Medulla oblongata (tissue), 1 donor: Measurements from ENCODE around the gene PIGQ.

ENCODE experiments used
- DNase-seq: peaks from one replicate; pipeline ENCODE4 v3.0.0-alpha.2; 2015; ENCODE audit errors: extremely low spot score

The PIGQ gene

DNA sequence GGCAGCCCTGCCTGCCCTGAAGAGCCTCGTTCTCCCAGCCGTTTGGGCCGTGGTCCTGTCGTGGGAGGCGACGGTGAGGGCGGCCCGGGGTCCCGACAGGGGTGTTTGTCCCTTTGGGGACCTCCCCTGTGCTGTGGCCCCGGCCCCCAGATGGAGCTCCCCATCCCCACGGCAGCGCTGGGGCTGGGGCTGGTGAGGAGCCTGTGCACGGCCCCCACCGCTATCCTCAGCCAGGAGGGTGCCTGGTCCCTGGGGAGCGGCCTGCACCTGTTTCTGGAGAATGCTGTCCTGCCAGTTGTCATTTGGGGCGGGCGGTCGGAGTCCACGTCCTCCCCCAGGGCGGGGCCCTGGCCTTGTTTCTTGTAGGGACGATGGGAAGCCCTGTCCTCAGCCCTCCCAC lies 35.6 kb upstream of the PIGQ start:
- DNase-seq: no peak

DNA sequence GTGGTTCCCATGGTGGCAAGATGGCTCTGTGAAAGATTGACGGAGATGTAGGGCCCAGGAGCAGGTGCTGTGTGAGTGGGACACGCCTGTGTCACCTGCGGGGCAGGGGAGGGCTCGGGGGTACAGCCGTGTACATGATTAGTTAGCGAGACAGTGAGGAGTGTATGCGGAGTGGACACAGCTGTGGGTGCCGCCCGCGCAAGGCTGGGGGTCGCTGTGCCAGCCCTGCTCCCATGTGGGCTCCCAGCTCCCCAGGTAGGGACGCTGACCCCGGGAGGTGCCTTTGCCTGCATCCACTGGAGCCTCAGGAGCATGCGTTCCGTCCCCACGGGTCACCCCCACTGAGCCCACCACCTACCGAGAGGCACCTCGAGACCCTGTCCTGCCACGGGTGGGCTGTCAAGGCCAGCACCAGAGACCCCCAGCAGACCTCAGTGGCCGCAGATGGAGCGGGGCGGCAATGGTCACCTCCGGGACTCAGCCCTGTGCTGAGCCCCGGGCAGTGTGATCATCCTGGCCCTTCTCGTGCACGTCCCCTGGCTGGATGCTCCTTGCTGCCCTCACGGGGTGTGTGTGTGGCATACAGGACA lies 34.8 kb upstream of the PIGQ start:
- DNase-seq: no peak

DNA sequence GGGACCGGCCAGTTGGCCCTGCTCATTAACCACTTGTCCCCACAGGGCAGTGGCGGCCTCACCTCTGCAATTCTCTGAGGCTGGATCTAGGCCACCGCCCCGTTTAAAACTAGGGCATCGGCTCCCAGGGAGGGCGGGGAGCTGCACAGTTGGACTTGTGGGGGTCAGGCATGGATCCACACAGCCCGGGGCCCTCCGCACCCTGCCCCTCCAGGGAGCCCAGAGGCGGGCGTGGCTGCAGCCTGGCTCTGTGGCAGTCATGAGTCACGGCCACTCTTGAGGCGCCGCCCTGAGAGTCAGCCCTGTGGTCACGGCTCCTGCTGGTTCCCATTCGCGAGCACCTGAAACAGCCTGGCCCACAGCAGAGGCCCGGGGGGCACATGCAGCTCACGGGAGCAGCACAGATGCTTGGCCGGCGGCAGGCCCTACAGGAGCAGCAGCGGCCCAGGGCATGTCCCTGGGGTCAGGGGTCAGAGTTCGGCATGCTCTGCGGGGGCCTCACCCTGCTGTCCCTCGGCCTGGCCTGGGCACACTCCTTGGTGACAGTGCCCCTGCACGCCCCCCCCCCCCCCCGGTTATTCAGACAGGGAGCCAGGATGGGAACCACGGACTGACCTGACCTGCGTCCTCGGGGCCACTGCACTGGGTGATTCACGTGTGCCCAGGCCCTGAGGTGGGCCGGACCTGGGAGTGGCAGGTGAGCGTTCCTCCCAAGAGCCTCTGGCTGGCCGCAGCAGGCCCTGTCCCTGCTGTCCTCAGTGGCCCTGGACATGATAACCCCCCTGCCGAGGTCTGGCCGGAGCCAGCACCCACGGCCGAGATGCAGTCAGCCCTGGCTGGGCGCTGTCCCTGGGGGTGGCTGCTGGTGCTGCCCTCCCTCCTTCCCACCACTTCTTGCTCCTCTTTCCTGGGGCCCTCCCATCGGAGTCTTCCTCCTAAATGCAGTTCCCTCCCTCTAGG lies 34.0 kb upstream of the PIGQ start:
- DNase-seq: no peak

DNA sequence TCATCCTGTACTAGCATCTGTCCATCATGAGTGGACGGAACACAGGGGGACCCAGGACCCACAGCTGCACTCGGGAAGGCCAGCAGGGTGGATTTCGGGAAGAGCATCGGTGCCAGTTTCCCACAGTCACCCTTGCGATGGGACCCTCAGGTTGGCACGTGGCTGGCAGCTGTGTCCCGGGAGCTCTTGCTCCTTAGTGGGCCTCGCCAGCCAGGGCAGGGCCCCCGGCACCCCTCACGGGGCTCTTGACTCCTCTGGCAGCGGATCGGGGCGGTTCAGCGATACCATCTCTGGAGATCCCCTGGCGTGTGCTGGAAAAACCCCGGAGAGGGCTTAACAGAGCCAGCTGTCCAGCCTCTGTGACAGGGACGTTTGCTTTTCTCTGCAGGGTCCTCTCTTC lies 33.0 kb upstream of the PIGQ start:
- DNase-seq: no peak

DNA sequence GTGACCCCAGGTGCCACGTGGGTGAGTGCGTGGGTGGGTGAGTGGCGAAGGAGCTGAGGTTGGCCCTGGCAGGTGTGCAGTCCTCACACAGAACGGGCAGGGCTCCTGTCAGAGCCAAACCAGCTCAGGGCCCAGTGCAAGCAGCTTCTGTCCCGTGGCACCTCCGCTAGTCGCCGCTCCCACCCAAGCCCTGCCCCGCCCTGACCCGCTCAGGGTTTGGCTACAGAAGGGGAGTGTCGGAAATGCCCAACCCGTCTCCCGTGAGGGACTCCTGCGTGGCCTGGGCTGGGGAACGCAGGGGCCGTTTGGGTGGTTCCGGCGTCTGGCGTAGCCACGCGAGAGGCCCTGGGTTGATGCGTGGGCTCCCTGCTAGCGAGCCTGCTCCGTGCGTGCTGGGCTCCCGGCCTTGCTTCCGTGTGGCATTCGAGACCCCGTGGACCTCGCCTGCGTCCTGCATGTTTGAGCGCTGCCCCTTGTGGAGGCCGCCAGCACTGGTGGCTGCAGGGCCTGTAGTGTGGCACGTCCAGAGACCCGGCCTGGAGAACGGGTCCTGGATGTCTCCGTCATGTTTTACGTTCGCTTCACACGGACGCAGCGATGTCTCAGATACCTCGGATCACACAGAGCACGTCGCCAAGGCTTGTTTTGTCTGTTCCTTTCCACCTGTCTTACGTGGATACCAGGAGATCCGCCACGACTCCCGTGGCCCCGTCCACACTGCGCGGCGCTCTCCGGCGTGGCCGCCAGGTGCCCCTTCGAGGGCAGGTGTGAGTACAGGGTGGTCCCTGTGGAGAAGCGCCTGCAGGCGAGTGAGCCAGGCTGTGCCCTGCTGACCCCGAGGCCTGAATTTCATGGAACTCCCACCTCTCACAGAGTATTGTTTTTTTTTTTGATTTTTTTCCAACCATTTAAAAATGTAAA lies 32.1 kb upstream of the PIGQ start:
- DNase-seq: no peak

DNA sequence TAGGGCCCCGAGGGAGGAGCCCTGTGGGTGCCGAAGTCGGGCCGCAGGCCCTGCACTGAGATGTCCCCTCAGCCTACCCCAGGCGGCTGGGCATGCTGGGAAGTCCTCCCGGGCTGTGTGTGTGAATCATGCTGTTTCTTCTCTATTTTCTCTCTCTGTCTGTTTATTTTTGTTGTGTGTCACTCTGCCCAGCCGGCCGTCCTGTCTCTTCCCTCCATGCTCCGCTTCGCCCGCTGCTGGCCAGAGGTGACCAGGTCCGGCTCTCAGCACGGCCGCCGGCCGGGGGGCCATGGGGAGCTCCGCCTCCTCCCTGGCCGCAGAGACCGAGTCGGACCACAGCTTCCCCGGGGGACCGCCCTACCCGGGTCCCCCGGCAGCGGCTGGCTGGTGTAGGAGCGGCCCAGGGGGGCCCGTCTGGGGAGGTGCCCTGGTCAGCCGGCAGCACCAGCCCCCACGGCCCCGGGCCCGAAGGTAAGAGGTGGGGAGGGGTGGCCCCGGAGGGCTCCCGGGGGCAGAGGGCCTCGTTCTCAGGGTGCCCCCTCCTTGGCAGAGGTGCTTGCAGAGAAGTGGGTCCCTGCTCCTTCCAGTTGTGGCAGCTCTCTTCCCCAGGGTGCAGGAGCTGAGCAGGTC lies 29.8 kb upstream of the PIGQ start:
- no peak for DNase-seq

DNA sequence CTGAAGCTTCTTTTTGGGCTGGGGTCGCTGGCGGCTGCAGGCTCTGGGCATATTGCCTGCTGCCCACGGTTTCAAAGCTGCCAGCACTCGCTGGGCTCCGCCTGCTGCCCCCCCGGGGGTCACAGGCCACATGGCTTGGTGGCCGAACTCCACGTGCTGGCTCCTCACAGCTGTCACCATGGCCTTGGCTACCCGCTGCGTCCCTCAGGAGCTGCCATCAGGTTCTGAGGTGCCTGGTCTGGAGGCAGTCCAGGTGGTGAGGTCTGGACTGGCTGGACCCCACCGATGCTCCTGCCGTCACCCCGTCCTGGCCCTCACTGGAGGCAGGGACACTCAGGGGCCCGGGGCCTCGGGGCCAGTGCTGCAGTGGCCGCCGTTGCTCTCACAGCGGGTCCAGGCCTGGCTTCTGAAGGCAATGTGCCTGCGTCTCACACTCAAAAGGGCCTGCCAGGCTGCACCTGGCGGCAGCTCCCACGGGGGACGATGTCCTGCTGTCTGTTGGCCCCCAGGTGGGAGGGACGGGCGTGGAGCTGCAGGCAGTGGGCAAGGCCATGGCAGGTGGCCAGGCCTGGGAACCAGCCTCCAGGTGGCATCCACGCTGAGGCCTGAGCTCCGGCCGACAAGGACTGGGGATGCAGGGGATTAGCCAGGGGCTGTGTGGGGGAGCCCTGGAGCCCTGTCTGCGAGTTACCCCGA lies 29.0 kb upstream of the PIGQ start:
- no peak for DNase-seq

DNA sequence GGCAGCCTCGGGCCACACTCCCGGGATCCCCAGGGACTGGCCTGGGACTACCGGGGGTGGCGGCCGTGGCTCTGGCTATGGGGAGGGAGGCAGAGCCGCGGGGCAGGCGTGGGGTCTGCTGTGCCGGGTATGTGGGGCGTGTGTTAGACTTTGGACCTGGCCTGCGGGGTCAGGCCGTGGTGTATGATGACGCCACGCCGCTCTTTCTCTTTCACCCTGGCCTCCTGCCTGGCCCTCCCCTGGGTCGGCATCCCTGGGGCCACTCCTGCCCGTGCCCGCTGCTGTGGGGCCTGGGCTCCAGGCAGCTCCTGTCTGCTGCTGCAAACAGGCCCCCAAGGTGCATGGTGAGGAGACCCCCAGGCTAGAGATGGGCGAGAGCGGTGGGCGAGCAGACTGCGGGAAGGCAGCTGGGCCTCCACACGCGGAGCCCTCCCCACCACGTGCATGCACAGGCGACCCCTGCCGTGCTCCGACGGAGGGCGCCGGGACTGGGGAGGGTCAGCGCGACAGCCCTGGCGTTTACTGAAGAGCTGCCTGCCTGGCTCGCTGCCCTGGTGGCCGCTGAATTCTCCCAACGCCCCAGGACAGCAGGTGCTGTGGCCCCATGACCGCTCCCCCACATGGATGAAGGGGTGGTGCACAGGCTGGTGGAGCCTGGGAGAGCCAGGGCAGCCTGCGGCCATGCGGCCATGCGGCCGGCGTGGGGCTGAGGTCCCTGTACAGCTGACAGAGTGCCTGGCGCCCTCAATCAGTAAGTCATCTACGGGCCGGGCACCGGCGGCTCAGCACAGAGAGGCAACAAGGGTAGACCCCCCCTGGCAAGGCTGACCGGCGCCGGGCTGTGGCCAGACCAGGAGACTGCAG lies 26.2 kb upstream of the PIGQ start:
- no peak for DNase-seq

DNA sequence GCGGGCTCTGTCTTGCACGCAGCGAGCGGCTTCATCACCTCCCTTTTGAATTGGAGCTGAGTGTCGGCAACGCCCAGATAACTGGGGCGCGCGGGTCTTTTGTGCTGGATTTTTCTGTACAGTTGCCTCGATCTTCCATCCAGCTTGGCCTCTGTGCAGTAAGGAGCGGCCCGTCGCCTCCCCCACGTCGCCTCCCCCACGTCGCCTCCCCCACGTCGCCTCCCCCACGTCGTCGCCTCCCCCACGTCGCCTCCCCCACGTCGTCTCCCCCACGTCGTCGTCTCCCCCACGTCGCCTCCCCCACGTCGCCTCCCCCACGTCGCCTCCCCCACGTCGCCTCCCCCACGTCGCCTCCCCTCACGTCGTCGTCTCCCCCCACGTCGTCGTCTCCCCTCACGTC lies 25.3 kb upstream of the PIGQ start:
- no peak for DNase-seq

DNA sequence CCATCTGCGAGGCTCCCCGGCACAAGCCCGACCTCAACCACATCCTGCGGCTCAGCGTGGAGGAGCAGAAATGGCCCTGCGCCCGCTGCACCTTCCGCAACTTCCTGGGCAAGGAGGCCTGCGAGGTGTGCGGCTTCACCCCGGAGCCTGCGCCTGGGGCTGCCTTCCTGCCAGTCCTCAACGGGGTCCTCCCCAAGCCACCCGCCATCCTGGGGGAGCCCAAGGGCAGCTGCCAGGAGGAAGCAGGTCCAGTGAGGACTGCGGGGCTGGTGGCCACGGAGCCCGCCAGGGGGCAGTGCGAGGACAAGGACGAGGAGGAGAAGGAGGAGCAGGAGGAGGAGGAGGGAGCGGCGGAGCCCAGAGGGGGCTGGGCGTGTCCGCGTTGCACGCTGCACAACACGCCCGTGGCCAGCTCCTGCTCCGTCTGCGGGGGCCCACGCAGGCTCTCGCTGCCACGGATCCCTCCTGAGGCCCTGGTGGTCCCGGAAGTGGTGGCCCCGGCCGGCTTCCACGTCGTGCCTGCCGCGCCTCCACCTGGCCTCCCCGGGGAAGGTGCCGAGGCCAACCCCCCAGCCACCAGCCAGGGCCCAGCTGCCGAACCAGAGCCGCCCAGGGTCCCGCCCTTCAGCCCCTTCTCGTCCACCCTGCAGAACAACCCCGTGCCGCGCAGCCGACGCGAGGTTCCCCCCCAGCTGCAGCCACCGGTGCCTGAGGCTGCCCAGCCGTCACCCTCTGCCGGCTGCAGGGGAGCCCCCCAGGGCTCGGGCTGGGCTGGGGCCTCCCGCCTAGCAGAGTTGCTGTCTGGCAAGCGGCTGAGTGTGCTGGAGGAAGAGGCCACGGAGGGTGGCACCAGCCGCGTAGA lies 22.6 kb upstream of the PIGQ start:
- DNase-seq: no peak

DNA sequence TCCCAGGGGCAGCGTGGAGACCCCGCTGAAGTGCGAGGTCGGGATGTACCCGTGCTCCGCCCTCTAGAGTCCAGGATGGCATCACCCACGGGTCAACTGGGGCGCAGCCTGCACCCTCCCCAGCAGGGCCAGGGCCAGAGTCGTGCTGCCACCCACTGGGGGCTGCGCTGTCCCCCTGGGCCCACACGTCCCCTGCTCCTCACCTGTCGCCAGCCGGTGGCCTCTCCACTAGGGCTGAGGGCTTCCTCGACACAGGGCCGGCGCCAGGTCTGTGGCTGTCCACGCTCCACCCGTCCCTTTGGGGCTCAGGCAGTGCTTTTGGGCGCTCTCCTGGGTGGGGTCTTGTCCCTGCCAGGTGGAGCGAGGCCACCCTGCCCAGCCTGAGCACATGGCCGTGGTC lies 21.2 kb upstream of the PIGQ start:
- DNase-seq: no peak

DNA sequence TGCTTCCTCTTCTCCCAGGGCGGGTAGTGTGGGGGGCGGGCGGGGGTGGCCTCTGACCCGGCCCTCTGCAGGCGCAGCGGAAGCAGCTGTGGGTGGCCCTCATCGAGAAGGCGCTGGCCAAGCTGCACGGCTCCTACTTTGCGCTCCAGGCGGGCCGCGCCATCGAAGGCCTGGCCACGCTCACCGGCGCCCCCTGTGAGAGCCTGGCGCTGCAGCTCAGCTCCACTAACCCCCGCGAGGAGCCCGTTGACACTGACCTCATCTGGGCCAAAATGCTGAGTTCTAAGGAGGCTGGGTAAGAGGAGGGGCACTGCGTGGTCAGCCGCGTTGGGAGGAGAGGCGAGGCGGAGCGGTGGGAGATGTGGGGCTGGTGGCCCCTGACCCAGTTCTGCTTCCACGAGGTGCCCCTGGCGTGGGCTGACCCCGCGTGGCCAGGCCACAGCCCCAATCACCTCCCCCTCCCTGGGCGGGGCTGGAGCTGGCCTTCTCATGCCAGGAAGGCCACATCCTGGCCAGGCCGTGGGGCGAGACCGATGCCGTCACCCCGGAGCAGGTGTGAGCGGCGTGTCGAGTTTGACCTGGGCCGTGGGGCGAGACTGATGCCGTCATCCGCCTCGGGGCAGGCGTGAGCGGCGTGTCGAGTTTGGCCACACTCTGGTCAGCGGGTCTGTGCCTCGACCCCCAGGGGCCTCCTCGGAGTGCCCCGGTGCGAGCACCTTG lies 20.1 kb upstream of the PIGQ start:
- no peak for DNase-seq

DNA sequence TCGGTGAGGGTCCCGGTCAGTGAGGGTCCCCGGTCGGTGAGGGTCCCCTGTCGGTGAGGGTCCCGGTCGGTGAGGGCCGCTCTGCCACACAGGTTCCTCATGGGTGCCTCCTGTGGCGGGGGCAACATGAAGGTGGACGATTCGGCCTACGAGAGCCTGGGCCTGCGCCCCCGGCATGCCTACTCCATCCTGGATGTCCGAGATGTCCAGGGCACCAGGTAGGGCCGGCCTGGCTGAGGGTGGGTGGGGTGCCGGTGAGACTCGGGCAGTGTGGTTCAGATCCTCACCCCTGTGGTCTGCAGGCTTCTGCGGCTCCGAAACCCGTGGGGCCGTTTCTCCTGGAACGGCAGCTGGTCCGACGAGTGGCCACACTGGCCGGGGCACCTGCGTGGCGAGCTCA lies 18.6 kb upstream of the PIGQ start:
- DNase-seq: no peak

DNA sequence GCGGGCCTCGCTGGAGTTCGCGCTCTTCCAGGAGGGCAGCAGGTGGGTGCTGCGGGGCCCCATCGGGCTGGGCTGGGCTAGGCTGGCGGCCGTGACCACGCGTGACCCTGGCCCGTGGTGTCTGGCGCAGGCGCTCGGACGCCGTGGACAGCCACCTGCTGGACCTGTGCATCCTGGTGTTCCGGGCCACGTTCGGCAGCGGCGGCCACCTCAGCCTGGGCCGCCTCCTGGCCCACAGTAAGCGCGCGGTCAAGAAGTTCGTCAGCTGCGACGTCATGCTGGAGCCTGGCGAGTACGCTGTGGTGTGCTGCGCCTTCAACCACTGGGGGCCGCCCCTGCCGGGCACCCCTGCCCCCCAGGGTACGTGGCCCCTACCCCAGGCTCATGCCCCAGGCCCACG lies 17.6 kb upstream of the PIGQ start:
- DNase-seq: no peak

DNA sequence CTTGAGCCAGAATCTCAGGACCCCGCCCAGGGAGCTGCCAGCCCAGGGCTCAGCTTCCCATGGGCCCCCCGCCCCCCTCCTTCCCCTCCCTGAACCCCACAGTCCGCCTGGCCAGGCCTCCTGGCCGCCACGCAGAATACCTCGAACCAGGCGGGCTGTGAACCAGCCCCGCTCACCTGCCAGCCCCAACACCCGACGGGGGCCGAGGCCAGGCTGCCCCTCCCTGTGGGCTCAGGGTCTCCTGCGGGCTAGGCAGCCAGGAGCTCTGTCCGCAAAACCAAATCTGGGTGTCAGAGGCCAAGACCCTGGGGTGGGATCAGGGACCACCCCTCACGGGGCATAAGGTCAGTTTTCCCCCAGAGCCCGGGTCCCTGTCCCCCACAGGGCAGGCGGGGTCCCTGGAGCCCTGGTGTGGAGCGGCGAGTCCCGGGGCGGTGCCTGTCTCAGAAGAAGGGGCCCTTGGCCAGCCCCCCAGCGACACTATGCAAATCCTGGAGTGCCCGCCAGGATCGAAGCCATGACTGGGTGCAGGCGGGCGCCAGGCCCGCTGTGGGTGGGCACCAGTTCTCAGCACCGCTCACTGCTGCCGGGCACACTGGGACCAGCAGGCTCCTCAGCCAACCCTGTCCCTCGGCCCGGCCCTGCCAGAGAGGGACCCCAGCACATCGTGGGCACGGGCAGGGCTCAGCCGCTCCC lies 16.0 kb upstream of the PIGQ start:
- DNase-seq: no peak

DNA sequence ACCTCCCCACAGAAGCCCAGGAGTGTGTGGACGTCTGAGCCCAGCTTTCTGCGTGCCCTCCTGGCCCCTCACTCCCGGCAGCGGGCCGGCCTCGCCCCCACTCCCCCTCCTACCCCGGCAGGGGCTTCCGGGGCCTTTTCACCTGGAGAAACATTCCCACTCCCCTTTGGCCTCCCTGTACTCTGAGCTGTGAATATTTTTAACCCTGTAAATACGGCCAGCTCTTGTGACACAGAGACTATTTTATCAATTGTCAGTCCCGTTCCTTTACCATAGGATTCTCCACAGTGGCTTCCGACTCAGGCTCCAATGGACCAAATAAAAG lies 15.5 kb upstream of the PIGQ start:
- no peak for DNase-seq

DNA sequence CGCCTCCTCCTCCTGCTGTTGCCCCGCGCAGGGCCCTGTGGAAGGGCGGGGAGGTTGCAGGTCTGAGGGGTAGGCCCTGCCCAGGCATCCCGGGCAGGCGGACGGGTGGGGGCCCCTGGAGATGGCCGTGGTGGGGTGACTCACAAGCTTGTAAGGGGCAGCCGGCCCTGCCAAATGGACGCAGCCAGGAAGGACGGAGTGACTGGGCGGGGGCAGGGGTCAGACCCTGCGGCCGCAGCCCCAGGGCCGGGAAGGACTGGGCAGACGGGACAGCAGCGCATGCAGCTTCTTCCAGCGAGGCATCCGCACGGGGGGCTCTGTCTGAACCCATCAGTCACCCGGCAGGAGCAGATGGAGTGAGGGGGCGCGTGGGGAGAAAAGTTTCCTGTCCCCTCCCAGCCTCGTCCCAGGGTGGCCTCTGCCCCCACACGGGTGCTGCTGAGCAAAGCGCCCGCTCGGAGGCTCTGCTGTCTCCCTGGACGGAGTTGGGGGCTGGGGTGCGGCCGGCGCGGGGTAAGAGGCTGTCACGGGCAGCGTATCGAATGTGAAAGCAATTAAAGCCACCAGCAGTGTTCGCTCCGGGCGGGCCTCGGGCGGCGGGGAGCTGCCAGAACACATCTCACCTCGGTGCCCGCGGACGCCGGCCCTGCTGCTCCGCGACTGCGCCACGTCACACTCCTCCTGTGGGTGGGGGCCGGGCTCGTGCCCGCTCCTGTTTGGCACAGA lies 15.0 kb upstream of the PIGQ start:
- no peak for DNase-seq
